GM18907 (cell line): ENCODE data around the gene DIPK2A.

Experiments used
- ATAC-seq: cut with Tn5 transposase; IDR thresholded peaks from one replicate; pipeline ENCODE4 v1.9.1; 2021; ENCODE audit warnings: mild to moderate bottlenecking, moderate library complexity; ENCODE audit not compliant: unreplicated experiment

Gene DIPK2A, protein sequence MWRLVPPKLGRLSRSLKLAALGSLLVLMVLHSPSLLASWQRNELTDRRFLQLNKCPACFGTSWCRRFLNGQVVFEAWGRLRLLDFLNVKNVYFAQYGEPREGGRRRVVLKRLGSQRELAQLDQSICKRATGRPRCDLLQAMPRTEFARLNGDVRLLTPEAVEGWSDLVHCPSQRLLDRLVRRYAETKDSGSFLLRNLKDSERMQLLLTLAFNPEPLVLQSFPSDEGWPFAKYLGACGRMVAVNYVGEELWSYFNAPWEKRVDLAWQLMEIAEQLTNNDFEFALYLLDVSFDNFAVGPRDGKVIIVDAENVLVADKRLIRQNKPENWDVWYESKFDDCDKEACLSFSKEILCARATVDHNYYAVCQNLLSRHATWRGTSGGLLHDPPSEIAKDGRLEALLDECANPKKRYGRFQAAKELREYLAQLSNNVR

DNA sequence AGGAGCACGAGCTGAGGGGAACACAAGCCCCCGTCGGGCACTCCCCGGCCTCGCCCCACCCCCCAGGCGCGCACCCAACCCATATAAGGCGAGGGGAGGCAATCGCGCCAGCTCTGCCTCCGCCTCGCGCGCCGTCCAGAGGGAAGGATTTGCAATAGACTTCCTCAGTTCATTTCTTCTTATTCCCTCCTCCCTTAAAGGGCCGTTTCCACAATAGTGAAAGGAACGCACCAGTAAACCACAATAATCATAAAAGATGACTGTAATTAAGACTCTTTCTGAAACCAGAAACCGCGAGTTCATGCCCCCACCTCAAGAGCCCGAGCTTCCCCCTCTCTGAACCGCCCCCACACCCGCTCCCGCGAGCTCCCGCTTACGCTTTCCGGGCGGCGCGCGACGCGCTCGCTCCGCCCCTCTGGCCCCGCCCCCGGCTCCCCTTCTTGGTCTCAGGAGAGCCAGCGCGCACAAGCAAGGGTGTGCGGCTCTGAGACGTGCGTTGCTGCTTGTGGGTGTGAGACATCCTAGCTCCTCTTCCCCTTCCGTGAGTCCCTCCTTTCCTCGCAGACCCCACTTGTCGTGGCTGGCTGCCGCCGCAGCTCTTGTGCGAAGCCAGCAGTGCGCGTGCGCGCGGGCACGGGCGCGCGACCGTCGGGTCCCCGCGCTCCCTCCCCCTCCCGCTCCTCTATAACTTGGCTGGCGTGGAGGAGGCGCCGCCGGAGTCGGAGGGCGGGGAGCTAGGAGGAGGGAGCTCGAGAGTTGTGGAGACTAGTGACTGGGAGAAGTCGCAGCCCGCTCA, at the start of gene DIPK2A:
Gene DIPK2A (plus strand): TSS at position 465 of the 796 bp plus-strand sequence. CDS start 510 bp downstream, outside the sequence.
- peak; percentile 67 for ATAC-seq

DNA sequence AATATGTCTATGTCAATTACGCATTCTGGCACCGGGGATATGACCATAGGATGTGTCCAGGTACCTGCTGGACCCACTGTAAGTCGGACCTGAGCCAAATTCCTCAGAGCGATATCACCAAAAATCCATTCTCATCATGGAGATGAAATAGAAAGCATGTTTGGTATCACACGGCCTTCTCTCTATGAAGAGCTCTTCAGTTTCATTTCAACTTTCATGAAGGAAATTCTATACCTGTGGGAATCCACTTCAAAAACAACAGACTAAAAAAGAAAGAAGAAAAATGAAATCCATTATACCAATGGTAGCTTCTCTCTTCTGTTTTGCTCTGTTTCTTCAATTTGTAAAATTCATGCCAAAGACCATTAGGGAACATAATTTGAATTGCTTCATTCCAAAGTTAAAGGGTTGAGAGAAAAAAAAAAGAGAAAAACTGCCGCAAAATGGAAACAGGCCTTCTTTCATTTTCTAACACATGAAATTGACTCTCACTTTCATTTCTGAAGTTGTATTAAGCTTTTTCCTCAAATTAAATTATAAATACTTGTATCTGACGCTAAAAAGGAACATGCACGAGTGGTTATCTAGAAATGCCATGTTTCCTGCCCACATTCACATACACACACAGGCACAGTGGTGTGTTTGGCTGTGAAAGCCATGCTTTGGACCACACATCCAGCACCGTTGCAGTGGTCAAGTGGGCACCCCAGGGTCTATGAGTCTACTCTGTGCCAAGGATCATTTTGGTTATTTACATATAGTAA, 46.9 kb upstream of the DIPK2A start:
- peak; percentile 77 for ATAC-seq

DNA sequence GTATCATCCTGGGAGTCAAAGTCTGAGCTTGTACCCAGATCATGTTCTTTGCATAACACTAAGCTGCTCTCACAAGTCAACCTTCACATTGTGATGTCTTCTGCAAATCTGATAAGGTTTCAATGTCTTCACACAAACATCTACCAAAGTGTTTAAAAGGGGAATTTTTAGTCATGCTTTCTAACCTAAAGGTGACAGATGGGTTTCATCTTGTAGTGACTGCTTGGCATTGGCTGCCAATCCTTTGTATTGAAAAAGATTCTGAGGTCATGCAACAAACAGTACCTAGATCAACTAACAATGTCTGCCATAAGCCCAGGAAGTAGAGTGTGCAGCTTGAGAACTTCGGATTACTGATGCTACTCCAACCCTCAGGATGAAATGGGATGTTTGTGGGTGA, 43.6 kb upstream of the DIPK2A start:
- ATAC-seq: no peak

DNA sequence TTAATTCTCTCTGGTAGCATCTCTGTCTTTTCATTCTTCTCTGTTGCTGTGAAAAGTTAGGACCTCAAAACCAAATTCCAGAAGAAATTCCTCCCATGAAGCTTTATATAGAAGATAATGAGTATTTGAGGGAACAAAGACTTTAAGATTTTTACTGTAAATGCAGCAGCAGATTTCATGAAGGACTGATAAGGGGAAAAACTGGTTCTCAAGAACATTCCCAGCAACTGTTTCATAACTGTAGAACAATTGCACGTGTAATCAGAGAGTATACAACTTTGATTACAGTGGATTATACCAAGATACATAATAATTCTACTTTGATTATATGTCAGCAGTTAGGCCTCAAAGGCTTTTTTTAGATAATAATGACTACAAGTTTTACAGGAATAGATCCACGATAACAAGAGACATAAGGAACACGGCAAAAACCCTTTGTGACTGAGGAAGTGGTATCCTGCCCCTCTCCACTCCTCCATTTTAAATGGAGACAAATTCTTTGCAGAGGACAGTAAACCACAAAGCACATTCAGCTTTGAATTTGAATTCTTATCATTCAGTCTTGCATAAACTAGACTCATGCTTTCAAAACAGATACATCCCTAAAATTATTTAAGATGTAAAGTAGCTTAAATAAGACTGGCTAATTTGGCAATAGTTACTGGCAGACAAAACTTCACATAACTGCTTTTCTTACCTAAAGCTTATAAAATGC, 42.9 kb upstream of the DIPK2A start:
- ATAC-seq: no peak

DNA sequence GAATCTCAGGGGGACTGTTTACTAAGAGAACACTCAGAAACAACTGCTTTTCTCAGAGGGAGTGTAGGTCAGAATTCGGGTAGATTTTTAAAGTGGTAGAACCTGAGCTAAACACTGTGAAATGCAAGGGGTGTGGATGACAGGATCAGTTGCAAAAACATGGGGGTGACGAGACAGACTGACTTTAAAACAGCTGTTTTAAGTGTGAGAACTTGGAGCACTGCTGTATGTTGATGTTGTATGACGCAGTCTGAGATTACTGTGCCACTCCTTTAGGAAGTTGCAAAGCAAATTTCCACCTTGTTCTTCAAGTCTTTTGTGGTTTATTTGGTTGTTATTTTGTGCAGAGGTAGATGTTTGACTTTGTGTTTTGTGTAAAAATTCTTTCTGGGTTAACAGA, 36.8 kb upstream of the DIPK2A start:
- ATAC-seq: no peak

DNA sequence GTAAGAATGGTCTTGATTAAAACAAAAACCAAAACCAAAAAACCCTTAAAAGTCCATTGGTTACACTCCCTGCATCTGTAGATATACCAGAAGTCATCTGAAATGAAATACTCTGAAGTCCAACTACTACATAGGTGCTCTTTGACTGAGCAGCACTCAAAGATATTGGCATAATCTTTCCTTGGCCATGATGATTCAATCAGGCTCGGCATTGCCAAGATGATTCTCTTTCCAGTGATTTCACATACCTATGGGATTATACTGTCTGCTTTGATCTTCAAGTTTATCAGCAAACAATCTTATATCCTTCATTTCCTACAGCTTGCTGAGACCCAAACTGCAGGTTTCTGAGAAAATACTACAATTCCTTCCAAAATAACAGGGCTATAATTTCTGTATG, 35.9 kb upstream of the DIPK2A start:
- no peak for ATAC-seq

DNA sequence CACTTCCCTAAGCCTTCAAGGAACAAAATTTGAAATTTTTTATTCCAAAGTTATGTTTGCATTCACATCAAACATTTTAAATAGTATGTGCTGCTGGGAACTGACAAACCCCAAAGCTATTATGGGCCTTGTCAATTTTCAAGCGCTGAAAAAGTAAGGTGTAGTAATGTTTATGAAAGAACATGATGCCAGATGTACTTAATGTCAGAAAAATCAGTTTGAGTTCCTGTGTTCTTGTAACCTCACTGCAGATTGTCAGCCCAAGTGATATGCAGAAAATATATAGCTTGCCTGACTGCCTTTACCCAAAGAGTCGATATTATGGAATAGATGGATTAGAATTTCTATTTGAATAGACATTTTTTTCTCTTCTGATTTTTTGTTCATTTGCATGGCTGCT, 20.8 kb upstream of the DIPK2A start:
- ATAC-seq: no peak

DNA sequence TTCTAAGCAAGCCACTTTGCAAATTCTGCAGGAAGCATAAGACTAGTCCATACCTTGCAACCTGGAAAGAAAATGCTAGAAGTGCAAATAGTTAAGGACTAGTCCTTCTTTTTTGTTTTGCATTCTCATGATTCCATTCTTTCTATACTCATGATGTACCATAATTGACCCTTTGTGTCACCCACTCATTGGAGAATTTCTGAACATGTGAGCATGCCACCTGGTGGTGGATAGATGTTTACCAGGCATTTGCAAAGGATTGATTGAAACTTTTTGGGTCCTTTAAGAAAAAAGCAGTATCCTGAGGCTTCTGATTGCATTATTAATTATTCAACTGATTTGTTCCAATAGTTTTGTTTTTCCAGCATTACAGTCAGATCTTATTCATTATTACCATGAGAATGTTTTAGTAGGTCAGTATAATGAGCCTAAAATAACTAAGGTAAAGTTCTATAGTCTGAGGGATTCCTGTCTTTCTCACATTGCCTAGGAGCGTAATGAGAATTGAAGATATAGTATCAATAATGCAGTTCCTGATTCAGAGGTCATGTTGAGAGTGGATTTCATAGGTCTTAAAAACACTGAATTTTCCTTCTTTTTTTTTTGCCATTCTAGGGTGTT, 20.2 kb upstream of the DIPK2A start:
- peak; percentile 79 for ATAC-seq

DNA sequence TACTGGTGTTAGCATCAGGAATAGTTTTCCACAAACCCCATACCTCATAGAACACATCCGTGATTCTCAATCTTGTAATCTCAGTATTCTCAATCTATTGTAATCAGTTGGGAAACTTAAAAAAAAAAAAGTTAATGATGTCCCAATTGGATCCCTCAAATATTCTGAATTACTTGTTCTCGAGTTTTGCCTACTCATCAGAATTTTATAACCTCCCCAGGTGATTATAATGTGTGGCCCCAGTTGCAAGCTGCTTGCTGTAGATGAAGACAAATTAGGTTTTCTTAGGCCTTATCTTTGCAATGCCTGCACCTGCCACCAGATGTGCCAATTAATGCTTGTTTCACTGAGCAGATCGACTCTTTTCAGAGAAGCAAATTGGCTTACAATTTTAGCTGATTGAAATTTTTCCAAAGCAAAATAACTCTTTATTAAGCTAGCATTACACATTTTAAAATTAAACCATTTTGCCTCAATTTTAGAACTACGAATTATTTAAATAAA, 19.0 kb upstream of the DIPK2A start:
- no peak for ATAC-seq

DNA sequence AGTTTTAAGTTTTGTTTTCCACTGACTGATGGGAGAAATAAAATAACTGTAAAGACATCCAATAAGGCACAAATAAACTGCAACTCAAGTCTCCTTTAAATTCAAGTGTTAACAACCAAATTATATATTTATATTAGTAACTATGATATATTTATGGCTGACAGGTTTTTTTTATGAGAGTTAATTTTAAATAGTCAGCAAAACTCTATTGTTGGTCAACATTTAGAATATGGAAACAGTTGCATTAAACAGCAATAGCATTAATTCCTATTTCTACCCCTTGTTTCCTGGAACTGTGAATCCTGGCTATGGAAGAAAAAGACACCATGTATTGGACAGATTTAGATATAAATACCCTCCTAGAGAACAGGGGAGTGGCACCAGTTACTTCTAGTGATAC, 16.5 kb upstream of the DIPK2A start:
- ATAC-seq: no peak

DNA sequence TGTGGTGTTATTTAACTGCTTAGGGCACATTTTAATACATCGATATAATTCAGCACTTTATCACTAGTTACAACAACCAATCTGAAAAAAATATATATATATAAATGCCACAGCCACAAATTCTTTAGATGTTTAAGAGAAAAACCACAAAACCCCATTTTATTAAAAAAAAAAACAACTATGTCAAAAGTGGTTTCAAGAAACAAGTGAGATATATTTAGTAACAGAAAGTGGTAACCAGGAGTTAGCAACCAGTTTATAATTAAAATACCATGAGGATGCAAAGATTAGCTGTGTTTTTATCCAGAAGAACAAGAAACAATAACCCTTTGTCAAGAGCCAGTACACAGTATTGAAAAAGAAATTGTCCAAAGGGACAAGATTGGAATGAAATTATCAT, 14.8 kb upstream of the DIPK2A start:
- ATAC-seq: no peak

DNA sequence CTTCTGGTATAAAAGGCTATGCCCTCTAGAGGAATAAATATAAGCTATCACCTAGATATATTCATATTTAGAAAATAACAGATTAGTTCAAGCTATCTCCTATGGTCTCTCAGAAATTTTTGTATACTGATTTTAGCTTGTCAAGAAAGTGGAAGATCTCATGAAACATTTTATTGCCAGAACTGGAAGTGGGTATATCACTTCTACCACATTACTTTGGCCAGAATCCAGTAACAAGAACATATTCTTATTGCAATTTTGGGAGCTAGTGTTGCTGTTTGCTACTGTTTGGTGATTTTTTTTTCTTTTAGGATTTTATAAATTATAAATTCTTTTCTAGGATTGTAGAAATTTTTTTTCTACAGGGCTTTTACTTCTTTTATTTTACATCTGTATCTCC, 14.2 kb upstream of the DIPK2A start:
- ATAC-seq: no peak

DNA sequence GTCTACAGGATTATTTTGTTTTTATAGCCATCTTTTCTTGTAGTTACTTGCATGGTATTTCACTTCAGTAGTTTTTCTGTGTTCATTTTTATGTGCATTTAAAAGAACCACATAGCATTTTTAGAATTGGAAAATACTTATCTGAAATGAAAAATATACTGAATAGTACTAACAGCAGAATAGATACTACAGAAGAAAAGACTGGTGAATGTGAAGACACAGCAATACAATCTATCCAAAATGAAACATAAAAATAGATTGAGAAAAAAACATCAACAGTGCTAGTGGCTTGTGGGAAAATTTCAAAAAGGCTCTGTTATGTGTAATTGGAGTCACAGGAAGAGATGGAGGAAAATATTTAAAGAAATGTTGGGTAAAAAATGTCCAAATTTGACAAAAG, 12.7 kb upstream of the DIPK2A start:
- no peak for ATAC-seq

DNA sequence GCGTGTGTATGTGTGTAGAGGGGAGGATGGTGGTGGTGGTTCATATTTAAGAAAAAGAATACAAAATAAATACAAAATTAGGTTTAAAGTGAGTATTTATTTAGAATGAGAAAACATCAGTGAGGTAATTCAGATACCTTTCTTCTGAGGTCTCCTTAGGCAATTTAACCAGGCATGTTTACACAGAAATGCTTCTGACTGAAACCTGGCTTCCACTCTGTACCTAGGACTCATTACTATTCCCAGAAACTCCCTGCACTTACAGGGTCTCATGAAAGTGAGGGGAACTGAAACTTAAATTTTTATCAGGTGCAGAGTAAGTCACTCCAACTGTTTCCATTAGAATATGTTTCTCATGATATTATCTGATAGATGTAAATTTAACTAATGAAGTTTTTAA, 10.3 kb upstream of the DIPK2A start:
- no peak for ATAC-seq

DNA sequence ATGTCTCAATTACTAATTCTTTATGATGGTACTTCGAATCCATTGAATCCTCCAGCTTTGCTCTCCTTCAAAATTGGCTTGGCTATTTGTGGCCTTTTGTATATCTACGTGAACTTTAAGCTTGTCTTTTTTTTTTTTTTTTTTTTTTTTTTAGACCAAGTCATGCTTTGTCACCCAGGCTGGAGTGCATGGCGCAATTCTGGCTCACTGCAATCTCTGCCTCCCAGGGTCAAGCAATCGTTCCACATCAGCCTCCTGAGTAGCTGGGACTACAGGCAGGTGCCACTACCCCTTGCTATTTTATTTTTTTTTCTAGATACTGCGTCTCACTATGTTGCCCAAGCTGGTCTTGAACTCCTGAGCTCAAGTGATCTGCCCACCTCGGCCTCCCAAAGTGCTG, 7.7 kb upstream of the DIPK2A start:
- no peak for ATAC-seq

DNA sequence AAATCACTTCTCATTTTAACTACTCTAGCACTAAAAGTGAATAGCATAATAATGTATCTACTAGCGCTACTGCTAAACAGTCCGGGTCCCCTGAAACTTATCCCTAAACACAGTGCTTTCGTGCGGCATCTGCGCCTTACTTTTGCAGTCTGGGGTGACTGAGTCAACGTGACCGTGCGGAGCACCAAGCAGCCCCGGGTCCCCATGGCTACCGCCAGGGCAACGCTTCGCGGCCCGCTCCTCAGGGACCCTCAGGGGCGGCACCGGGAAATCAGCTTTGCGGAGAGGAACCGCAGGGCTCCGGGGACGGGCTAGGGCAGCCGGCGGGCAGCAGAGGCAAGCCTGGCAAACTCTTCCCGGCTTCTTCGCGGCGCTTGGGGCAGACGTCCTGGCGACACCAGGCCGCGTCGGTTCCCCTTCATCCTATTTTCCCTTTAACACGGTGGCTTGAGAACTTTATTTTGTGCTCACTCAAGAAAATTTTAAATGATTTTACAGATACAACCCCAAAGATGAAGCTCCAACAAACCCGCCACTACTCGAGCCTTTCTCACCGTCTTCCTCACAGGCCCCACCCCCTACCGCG, 757 bp upstream of the DIPK2A start:
- peak; percentile 31 for ATAC-seq

DNA sequence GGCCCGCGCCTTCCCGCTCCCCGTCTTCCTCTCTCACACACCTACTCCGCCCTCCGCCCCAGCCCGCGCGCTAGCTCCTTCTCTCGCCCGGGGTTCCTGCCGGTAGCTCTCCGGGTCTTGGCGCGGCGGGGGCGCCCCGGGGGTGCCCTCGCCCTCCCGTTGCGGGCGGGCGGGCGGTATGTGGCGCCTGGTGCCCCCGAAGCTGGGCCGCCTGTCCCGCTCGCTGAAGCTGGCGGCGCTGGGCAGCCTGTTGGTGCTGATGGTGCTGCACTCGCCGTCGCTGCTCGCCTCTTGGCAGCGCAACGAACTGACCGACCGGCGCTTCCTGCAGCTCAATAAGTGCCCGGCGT, 507 bp downstream of the DIPK2A start:
- ATAC-seq: no peak

DNA sequence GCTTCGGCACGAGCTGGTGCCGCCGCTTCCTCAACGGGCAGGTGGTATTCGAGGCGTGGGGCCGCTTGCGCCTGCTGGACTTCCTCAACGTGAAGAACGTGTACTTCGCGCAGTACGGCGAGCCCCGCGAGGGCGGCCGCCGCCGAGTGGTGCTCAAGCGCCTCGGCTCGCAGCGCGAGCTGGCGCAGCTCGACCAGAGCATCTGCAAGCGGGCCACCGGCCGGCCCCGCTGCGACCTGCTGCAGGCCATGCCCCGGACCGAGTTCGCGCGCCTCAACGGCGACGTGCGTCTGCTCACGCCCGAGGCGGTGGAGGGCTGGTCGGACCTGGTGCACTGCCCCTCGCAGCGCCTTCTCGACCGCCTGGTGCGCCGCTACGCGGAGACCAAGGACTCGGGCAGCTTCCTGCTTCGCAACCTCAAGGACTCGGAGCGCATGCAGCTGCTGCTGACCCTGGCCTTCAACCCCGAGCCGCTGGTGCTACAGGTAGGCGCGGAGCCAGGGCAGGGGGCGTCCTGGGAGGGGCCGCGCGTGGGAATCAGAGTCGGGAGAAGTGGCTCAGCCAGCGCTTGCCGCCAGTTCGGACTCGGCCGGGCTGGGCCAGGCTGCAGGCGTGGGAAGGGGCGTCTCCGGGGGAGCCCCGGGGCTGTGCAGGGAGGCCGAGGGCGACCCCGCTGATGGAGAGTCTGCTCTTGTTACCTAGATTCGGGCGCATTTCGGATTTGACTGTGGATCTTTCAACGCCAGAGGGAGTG, 1.1 kb downstream of the DIPK2A start:
- peak; percentile 41 for ATAC-seq
